Stimulated activated CD8-positive, alpha-beta memory T cell treated with anti-CD3 and anti-CD28 coated beads, Interleukin-15, amount 100 ng/mL, for 4 hours (primary cell): ENCODE data around the gene NUP35.

Source experiments
- DNase-seq, 2 donors: peaks; one replicate each; pipeline ENCODE4 v3.0.0-alpha.2; 2020; ENCODE audit warnings: low read depth in 2 of 2

Gene NUP35

GRCh38 chr2:183209395-183210028 is 85.3 kb downstream of the NUP35 start:
- DNase-seq: no peak
